DMS 273 (cell line): ENCODE data around the gene EVA1A.
A peak's percentile ranks its signal among the peaks of the same experiment; 100 is the strongest.

Experiments
- DNase-seq: peaks from one replicate; lab custom pipeline; 2025; ENCODE audit not compliant: unreplicated experiment; lab: John Stamatoyannopoulos, UW

Gene EVA1A

GRCh38 chr2:75518638-75519465 is 41.9 kb downstream of the EVA1A start:
- no peak for DNase-seq

- DNase-seq: no peak
Measured at GRCh38 chr2:75517547-75518230, 43.0 kb downstream of the EVA1A start.

- no peak for DNase-seq
Measured at GRCh38 chr2:75516378-75517360, 44.1 kb downstream of the EVA1A start.

- DNase-seq: no peak
Measured at GRCh38 chr2:75515584-75516368, 45.0 kb downstream of the EVA1A start.

GRCh38 chr2:75513616-75514170 is 47.0 kb downstream of the EVA1A start:
- DNase-seq: no peak

- no peak for DNase-seq
Measured at GRCh38 chr2:75512455-75513212, 48.1 kb downstream of the EVA1A start.

- DNase-seq: no peak
Measured at GRCh38 chr2:75506101-75506697, 54.5 kb downstream of the EVA1A start.

- DNase-seq: no peak
Measured at GRCh38 chr2:75505012-75505411, 55.7 kb downstream of the EVA1A start.

GRCh38 chr2:75503048-75503607 is 57.6 kb downstream of the EVA1A start:
- DNase-seq: no peak

GRCh38 chr2:75500633-75501032 is 60.1 kb downstream of the EVA1A start:
- peak; percentile 1 for DNase-seq

- DNase-seq: no peak
Measured at GRCh38 chr2:75499534-75499933, 61.2 kb downstream of the EVA1A start.

GRCh38 chr2:75498907-75499306 is 61.8 kb downstream of the EVA1A start:
- no peak for DNase-seq

- DNase-seq: no peak
Measured at GRCh38 chr2:75497256-75497655, 63.5 kb downstream of the EVA1A start.

- no peak for DNase-seq
Measured at GRCh38 chr2:75495862-75496261, 64.9 kb downstream of the EVA1A start.

GRCh38 chr2:75494137-75494769 is 66.5 kb downstream of the EVA1A start:
- DNase-seq: no peak

- DNase-seq: no peak
Measured at GRCh38 chr2:75493230-75493629, 67.5 kb downstream of the EVA1A start.

- DNase-seq: peak; percentile 8
Measured at GRCh38 chr2:75491129-75491753, 69.5 kb downstream of the EVA1A start.

GRCh38 chr2:75489721-75490120 is 71.0 kb downstream of the EVA1A start:
- DNase-seq: no peak
